Neural cell (in vitro differentiated cells): ENCODE measurements around the gene ADTRP. TPM values are rescaled to one million over a fixed set of nuclear protein-coding genes. Genes with fewer than 3 reads are reported as not detected.

Source experiments
- H2AFZ ChIP-seq: fragments of 200-600, 300-800 bp; sonication (generic), shearing (Covaris generic); 2 replicates; pipeline ENCODE4 v1.6.0; 2014; ENCODE audit warnings: low read depth, mild to moderate bottlenecking, antibody characterized with exemption, low read length, moderate library complexity
- H3F3A ChIP-seq: fragments of 200-600 bp; shearing (Covaris generic); 2 replicates; pipeline ENCODE4 v1.6.1; 2016; ENCODE audit warnings: mild to moderate bottlenecking, moderate library complexity, mixed read lengths, antibody characterized with exemption, low read length; ENCODE audit not compliant: insufficient read depth, poor library complexity, severe bottlenecking
- H3K27ac ChIP-seq: fragments of 200-600, 300-800 bp; sonication (generic), shearing (Covaris generic); 2 replicates; pipeline ENCODE4 v1.5.1; 2014; ENCODE audit warnings: mild to moderate bottlenecking, low read length, moderate library complexity
- H3K27me3 ChIP-seq: fragments of 300-800, 200-600 bp; sonication (generic), shearing (Covaris generic); 2 replicates; pipeline ENCODE4 v1.6.0; 2014; ENCODE audit warnings: mild to moderate bottlenecking, low read depth, low read length, moderate library complexity; ENCODE audit not compliant: insufficient read depth
- H3K36me3 ChIP-seq: fragments of 300-800, 200-600 bp; sonication (generic), shearing (Covaris generic); 2 replicates; pipeline ENCODE4 v1.5.1; 2014; ENCODE audit warnings: mild to moderate bottlenecking, antibody characterized with exemption, low read length, moderate library complexity; ENCODE audit not compliant: insufficient read depth
- H3K4me2 ChIP-seq: fragments of 300-800, 200-600 bp; sonication (generic), shearing (Covaris generic); 2 replicates; pipeline ENCODE4 v1.6.0; 2014; ENCODE audit warnings: mild to moderate bottlenecking, low read length
- H3K4me3 ChIP-seq: fragments of 300-800, 200-600 bp; sonication (generic), shearing (Covaris generic); 2 replicates; pipeline ENCODE4 v1.5.1; 2014; ENCODE audit warnings: mild to moderate bottlenecking, low read length, moderate library complexity
- H3K79me2 ChIP-seq: fragments of 200-600 bp; shearing (Covaris generic); replicated peaks from 2 replicates; pipeline ENCODE4 v1.6.0; 2014; ENCODE audit warnings: mild to moderate bottlenecking, low read length, moderate library complexity; ENCODE audit not compliant: insufficient read depth
- H3K9ac ChIP-seq: fragments of 300-800, 200-600 bp; sonication (generic), shearing (Covaris generic); 2 replicates; pipeline ENCODE4 v1.6.1; 2016; ENCODE audit warnings: mild to moderate bottlenecking, low read length, mixed read lengths
- H3K9me2 ChIP-seq: fragments of 200-600 bp; shearing (Covaris generic); 2 replicates; pipeline ENCODE4 v1.6.1; 2016; ENCODE audit warnings: mild to moderate bottlenecking, low read length, mixed read lengths; ENCODE audit not compliant: insufficient read depth
- H3K9me3 ChIP-seq: fragments of 200-600, 300-800 bp; sonication (generic), shearing (Covaris generic); 2 replicates; pipeline ENCODE4 v1.6.1; 2016; ENCODE audit warnings: mild to moderate bottlenecking, mixed run types, low read length, moderate library complexity, mixed read lengths
- H4K20me1 ChIP-seq: fragments of 200-600 bp; shearing (Covaris generic); 2 replicates; pipeline ENCODE4 v1.6.1; 2016; ENCODE audit warnings: mild to moderate bottlenecking, mixed run types; ENCODE audit not compliant: insufficient read depth
- CTCF ChIP-seq: fragments of 450-650 bp; IDR thresholded peaks from 2 replicates; pipeline ENCODE4 v1.5.1; 2014; ENCODE audit warnings: antibody characterized with exemption, mild to moderate bottlenecking, moderate library complexity; ENCODE audit not compliant: poor library complexity, severe bottlenecking
- EP300 ChIP-seq: fragments of 450-650 bp; conservative IDR thresholded peaks from 2 replicates; pipeline ENCODE4 v1.6.1; 2014; ENCODE audit warnings: antibody characterized with exemption, mild to moderate bottlenecking, moderate library complexity; ENCODE audit not compliant: poor library complexity, severe bottlenecking
- EZH2 ChIP-seq: fragments of 200-600, 300-800 bp; shearing (Covaris generic), sonication (generic); IDR thresholded peaks from 2 replicates; pipeline ENCODE4 v1.6.1; 2014; ENCODE audit warnings: antibody characterized with exemption, low read length, borderline replicate concordance, mild to moderate bottlenecking; ENCODE audit not compliant: insufficient read depth, poor library complexity, severe bottlenecking
- MXI1 ChIP-seq: fragments of 450-650 bp; conservative IDR thresholded peaks from 2 replicates; pipeline ENCODE4 v1.6.1; 2014; ENCODE audit warnings: antibody characterized with exemption, mild to moderate bottlenecking; ENCODE audit not compliant: poor library complexity, severe bottlenecking
- POLR2AphosphoS5 ChIP-seq: IDR thresholded peaks from 2 replicates; pipeline ENCODE4 v1.6.1; 2012
- RAD21 ChIP-seq: fragments of 450-650 bp; conservative IDR thresholded peaks from 2 replicates; pipeline ENCODE4 v1.6.1; 2014; ENCODE audit warnings: antibody characterized with exemption, mild to moderate bottlenecking, moderate library complexity
- SMC3 ChIP-seq: fragments of 450-650 bp; conservative IDR thresholded peaks from 2 replicates; pipeline ENCODE4 v1.6.1; 2014; ENCODE audit warnings: antibody characterized with exemption, mild to moderate bottlenecking, moderate library complexity; ENCODE audit not compliant: poor library complexity
- TAF1 ChIP-seq: IDR thresholded peaks from 2 replicates; pipeline ENCODE4 v1.6.1; 2012; ENCODE audit warnings: low read depth
- polyA plus RNA-seq: library from polyadenylated mRNA; depleted of rRNA; stranded (reverse); fragments of >200 nt; gene quantifications from 2 replicates; pipeline ENCODE4 v1.2.3, GENCODE V29; 2014
- TF ChIP-seq, protein P1 (sequence below): IDR thresholded peaks from 2 replicates; pipeline ENCODE4 v1.6.1; 2012; ENCODE audit warnings: borderline replicate concordance

Gene ADTRP
- polyA plus RNA-seq, 1 donor from 2014 or later = not detected

DNA sequence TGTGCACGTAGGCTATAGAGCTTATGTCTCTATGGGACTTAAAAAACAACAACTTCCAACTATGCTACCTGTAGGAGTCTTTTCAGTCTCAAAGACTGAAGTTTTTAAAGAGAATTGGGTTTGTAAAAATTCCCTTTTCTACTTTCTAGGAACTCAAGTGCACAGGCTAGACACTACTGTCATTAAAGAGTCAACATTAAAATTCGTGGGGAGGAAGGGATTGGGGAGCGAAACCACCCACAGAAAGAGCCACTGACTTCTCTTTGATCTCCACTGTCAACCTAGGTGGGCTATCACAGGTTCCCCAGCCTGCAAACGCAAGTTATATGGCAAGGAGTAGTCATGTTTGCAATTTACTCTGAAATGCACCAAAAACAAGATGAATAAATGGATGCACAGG is 37.7 kb downstream of the ADTRP start:
- H3K27ac ChIP-seq = no peak overlapping the region
- no peaks in the 10 kb centered on the region for H3F3A ChIP-seq
- no peaks in the 10 kb centered on the region for H3K79me2 ChIP-seq
- no peaks in the 10 kb centered on the region for H4K20me1 ChIP-seq
- no peak overlapping the region for H3K4me2 ChIP-seq
- H3K36me3 ChIP-seq = no peaks in the 10 kb centered on the region
- no peak overlapping the region for H3K9ac ChIP-seq
- TF ChIP-seq MXI1 = no peak
- TF ChIP-seq POLR2AphosphoS5 = no peak
- TF ChIP-seq TAF1 = no peak
- TF ChIP-seq, protein P1, sequence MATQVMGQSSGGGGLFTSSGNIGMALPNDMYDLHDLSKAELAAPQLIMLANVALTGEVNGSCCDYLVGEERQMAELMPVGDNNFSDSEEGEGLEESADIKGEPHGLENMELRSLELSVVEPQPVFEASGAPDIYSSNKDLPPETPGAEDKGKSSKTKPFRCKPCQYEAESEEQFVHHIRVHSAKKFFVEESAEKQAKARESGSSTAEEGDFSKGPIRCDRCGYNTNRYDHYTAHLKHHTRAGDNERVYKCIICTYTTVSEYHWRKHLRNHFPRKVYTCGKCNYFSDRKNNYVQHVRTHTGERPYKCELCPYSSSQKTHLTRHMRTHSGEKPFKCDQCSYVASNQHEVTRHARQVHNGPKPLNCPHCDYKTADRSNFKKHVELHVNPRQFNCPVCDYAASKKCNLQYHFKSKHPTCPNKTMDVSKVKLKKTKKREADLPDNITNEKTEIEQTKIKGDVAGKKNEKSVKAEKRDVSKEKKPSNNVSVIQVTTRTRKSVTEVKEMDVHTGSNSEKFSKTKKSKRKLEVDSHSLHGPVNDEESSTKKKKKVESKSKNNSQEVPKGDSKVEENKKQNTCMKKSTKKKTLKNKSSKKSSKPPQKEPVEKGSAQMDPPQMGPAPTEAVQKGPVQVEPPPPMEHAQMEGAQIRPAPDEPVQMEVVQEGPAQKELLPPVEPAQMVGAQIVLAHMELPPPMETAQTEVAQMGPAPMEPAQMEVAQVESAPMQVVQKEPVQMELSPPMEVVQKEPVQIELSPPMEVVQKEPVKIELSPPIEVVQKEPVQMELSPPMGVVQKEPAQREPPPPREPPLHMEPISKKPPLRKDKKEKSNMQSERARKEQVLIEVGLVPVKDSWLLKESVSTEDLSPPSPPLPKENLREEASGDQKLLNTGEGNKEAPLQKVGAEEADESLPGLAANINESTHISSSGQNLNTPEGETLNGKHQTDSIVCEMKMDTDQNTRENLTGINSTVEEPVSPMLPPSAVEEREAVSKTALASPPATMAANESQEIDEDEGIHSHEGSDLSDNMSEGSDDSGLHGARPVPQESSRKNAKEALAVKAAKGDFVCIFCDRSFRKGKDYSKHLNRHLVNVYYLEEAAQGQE = no peak
- no peak for TF ChIP-seq RAD21
- TF ChIP-seq EZH2 = no peak
- TF ChIP-seq SMC3 = no peak
- no peak for TF ChIP-seq CTCF
- TF ChIP-seq EP300 = no peak
- H3K9me3 ChIP-seq = no peaks in the 10 kb centered on the region
- no peak overlapping the region for H2AFZ ChIP-seq
- no peaks in the 10 kb centered on the region for H3K9me2 ChIP-seq
- no peaks in the 10 kb centered on the region for H3K27me3 ChIP-seq
- H3K4me3 ChIP-seq = no peak overlapping the region

- Histone ChIP-seq H3K9me3 (no peaks in the 10 kb centered on the region), H3K27me3 (no peaks in the 10 kb centered on the region), H3K9me2 (no peaks in the 10 kb centered on the region), H3K27ac (no peak overlapping the region), H3K36me3 (no peaks in the 10 kb centered on the region), H2AFZ (no peak overlapping the region), H3K9ac (no peak overlapping the region), H3K79me2 (no peaks in the 10 kb centered on the region), H4K20me1 (no peaks in the 10 kb centered on the region), H3K4me2 (no peak overlapping the region), H3K4me3 (no peak overlapping the region), H3F3A (no peaks in the 10 kb centered on the region)
- TF ChIP-seq EZH2 = no peak
- TF ChIP-seq RAD21 = no peak
- TF ChIP-seq SMC3 = no peak
- TF ChIP-seq CTCF = no peak
- no peak for TF ChIP-seq EP300
- TF ChIP-seq MXI1 = no peak
- TF ChIP-seq, protein P1 = no peak
- no peak for TF ChIP-seq POLR2AphosphoS5
- TF ChIP-seq TAF1 = no peak
These were observed 39.8 kb downstream of the ADTRP start for GRCh38 chr6:11738661-11739375.
